NCI-H2196 treated with DMSO at 0.1 percent for 48 hours (cell line): Measurements from ENCODE around the gene LRRC45.
"Not testable (repeated sequence)": the region's sequence is repeated elsewhere in the genome, so short reads cannot be mapped to it uniquely, and the experiment has no call there.

Experiments
- DNase-seq: peaks from one replicate; lab custom pipeline; 2025; ENCODE audit not compliant: unreplicated experiment; lab: John Stamatoyannopoulos, UW

Gene LRRC45

GRCh38 chr17:82022981-82023446 is at the start of gene LRRC45:
Gene LRRC45 (plus strand): TSS chr17:82023305. CDS start chr17:82023644, 339 bp downstream.
- DNase-seq: peak; percentile 100

GRCh38 chr17:81973432-81973831 is 49.7 kb upstream of the LRRC45 start:
- DNase-seq: no peak

GRCh38 chr17:81976332-81977210 is 46.5 kb upstream of the LRRC45 start:
- DNase-seq: peak; percentile 94

- DNase-seq: peak; percentile 93
Measured at GRCh38 chr17:81977211-81977808, 45.8 kb upstream of the LRRC45 start, which contains the start of gene ASPSCR1. Gene ASPSCR1 (plus strand): TSS chr17:81977629. CDS start chr17:81977647, 18 bp downstream.

- DNase-seq: no peak
Measured at GRCh38 chr17:81978524-81979298, 44.4 kb upstream of the LRRC45 start.

GRCh38 chr17:81980122-81980521 is 43.0 kb upstream of the LRRC45 start:
- DNase-seq: no peak

- DNase-seq: no peak
Measured at GRCh38 chr17:81980707-81981343, 42.3 kb upstream of the LRRC45 start.

- DNase-seq: not testable (repeated sequence)
Measured at GRCh38 chr17:81981511-81981910, 41.6 kb upstream of the LRRC45 start.

- DNase-seq: no peak
Measured at GRCh38 chr17:81983011-81983638, 40.0 kb upstream of the LRRC45 start.

GRCh38 chr17:81983639-81984373 is 39.3 kb upstream of the LRRC45 start:
- no peak for DNase-seq

- no peak for DNase-seq
Measured at GRCh38 chr17:81984773-81985410, 38.2 kb upstream of the LRRC45 start.

- no peak for DNase-seq
Measured at GRCh38 chr17:81986606-81987005, 36.5 kb upstream of the LRRC45 start.

- DNase-seq: no peak
Measured at GRCh38 chr17:81987161-81987770, 35.8 kb upstream of the LRRC45 start.

- DNase-seq: no peak
Measured at GRCh38 chr17:81990836-81991683, 32.0 kb upstream of the LRRC45 start.

- DNase-seq: peak; percentile 96
Measured at GRCh38 chr17:81991684-81992305, 31.3 kb upstream of the LRRC45 start.

GRCh38 chr17:81992306-81993102 is 30.6 kb upstream of the LRRC45 start:
- no peak for DNase-seq
